T-helper 22 cell (primary cell): ENCODE measurements around the gene THEMIS2.

Experiments used
- DNase-seq: peaks from one replicate; pipeline ENCODE4 v3.0.0-alpha.2; 2020; ENCODE audit warnings: low read depth

Gene THEMIS2

GRCh38 chr1:27885621-27886352, 13.4 kb downstream of the THEMIS2 start:
- DNase-seq: no peak

- no peak for DNase-seq
These were observed 14.0 kb downstream of the THEMIS2 start for GRCh38 chr1:27886353-27886679.

GRCh38 chr1:27886744-27887143, 14.4 kb downstream of the THEMIS2 start:
- DNase-seq: no peak

GRCh38 chr1:27887215-27888021, 15.1 kb downstream of the THEMIS2 start:
- DNase-seq: no peak

- no peak for DNase-seq
These were observed 17.2 kb downstream of the THEMIS2 start for GRCh38 chr1:27889506-27889905.

GRCh38 chr1:27891196-27891889, 19.0 kb downstream of the THEMIS2 start:
- DNase-seq: no peak

GRCh38 chr1:27894521-27894920, 22.2 kb downstream of the THEMIS2 start:
- no peak for DNase-seq

- DNase-seq: no peak
These were observed 34.4 kb downstream of the THEMIS2 start for GRCh38 chr1:27906759-27907158.

- DNase-seq: no peak
These were observed 40.1 kb downstream of the THEMIS2 start for GRCh38 chr1:27912429-27912828.

GRCh38 chr1:27915082-27915575, 42.8 kb downstream of the THEMIS2 start:
- no peak for DNase-seq

GRCh38 chr1:27922272-27922671, 49.9 kb downstream of the THEMIS2 start:
- no peak for DNase-seq

- no peak for DNase-seq
These were observed 56.0 kb downstream of the THEMIS2 start for GRCh38 chr1:27928216-27928954.

- DNase-seq: no peak
These were observed 58.8 kb downstream of the THEMIS2 start for GRCh38 chr1:27931184-27931583.

- no peak for DNase-seq
These were observed 59.4 kb downstream of the THEMIS2 start for GRCh38 chr1:27931759-27932158.

- no peak for DNase-seq
These were observed 62.6 kb downstream of the THEMIS2 start, which contains the start of gene SMPDL3B for GRCh38 chr1:27934818-27935549. TSS of gene SMPDL3B (plus strand) at chr1:27935000. CDS start at chr1:27935184, 184 bp downstream.

- DNase-seq: no peak
These were observed 63.4 kb downstream of the THEMIS2 start for GRCh38 chr1:27935721-27936120.
